ENCODE data around the gene ZNF287.

Gene ZNF287

GRCh38 chr17:16516594-16517051 lies 52.4 kb downstream of the ZNF287 start:
- no peak overlapping the region for H3K27ac ChIP-seq
- TF ChIP-seq CTCF (conservative IDR thresholded peaks at IDR 0.05), result no peak

GRCh38 chr17:16515933-16516332 lies 53.1 kb downstream of the ZNF287 start:
- no peak for TF ChIP-seq CTCF (conservative IDR thresholded peaks at IDR 0.05)
- H3K27ac ChIP-seq, result no peak overlapping the region

GRCh38 chr17:16513873-16514272 lies 55.1 kb downstream of the ZNF287 start:
- no peak for TF ChIP-seq CTCF (conservative IDR thresholded peaks at IDR 0.05)
- H3K27ac ChIP-seq, result no peak overlapping the region

- TF ChIP-seq CTCF (conservative IDR thresholded peaks at IDR 0.05), result no peak
- H3K27ac ChIP-seq, result no peak overlapping the region
These were observed 57.0 kb downstream of the ZNF287 start for GRCh38 chr17:16512011-16512410.

- TF ChIP-seq CTCF (conservative IDR thresholded peaks at IDR 0.05), result no peak
- no peak overlapping the region for H3K27ac ChIP-seq
These were observed 57.4 kb downstream of the ZNF287 start for GRCh38 chr17:16511593-16511992.

GRCh38 chr17:16507918-16508533 lies 61.0 kb downstream of the ZNF287 start:
- TF ChIP-seq CTCF (conservative IDR thresholded peaks at IDR 0.05), result no peak
- H3K27ac ChIP-seq, result no peak overlapping the region

- no peak for TF ChIP-seq CTCF (conservative IDR thresholded peaks at IDR 0.05)
These were observed 62.8 kb downstream of the ZNF287 start for GRCh38 chr17:16506188-16506587.

More at GRCh38 chr17:16506188-16506587, 62.8 kb downstream of the ZNF287 start:
- no peak overlapping the region for H3K27ac ChIP-seq

All from VCaP (cell line).